Spleen (tissue), 7 donors: Measurements from ENCODE around the gene CEP164.

Experiments used
- POLR2A ChIP-seq, 3 donors: fragments of 450-650 bp; IDR thresholded peaks; one replicate each; pipeline ENCODE4 v1.5.1; 2017; ENCODE audit warnings: antibody characterized with exemption in 3 of 3, mild to moderate bottlenecking in 1 of 3
- TF ChIP-seq, protein P1 (sequence below), 11 experiments: fragments of 200-600 bp in 7 of 11; fragments of 450-650 bp in 4 of 11; sonication (generic) in 4 of 11; IDR thresholded peaks in 8 of 11; conservative IDR thresholded peaks in 3 of 11; 1 replicate in 7 of 11; 2 replicates in 4 of 11; pipeline versions ENCODE4 v1.4.0 to v1.8.0; 2016 to 2021; ENCODE audit warnings: antibody characterized with exemption in 11 of 11, inconsistent platforms in 4 of 11, mild to moderate bottlenecking in 1 of 11
- donor health status: DM: no; HTN: no; CAD: no; lungs with moderate emphysema.
- donor health status: DM: no; HTN: no; CAD: no.
- donor health status: DM: no; HTN: no; CAD: no.

DNA sequence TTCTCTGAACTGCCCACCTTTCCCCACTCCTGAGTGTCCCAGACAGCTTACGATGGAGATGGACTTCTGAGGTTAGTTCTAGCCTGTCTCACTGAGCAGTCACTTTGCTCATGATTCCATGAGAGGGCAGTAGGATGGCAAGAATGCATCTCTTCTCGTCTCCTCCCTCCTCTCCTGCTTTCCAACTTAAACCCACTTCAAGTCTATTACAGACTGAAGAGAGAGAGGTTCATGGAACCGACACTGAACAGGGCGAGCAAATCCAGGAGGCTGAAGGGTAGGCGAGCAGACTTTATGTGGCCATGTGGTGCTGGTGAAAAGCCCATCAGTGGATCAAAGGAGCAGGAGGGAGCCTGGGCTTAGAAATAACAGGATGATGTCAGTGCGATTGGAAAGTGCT is 38.6 kb downstream of the CEP164 start:
- TF ChIP-seq, protein P1, sequence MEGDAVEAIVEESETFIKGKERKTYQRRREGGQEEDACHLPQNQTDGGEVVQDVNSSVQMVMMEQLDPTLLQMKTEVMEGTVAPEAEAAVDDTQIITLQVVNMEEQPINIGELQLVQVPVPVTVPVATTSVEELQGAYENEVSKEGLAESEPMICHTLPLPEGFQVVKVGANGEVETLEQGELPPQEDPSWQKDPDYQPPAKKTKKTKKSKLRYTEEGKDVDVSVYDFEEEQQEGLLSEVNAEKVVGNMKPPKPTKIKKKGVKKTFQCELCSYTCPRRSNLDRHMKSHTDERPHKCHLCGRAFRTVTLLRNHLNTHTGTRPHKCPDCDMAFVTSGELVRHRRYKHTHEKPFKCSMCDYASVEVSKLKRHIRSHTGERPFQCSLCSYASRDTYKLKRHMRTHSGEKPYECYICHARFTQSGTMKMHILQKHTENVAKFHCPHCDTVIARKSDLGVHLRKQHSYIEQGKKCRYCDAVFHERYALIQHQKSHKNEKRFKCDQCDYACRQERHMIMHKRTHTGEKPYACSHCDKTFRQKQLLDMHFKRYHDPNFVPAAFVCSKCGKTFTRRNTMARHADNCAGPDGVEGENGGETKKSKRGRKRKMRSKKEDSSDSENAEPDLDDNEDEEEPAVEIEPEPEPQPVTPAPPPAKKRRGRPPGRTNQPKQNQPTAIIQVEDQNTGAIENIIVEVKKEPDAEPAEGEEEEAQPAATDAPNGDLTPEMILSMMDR (IDR thresholded peaks at IDR 0.05 in 8 of 11, conservative IDR thresholded peaks at IDR 0.05 in 3 of 11), result no peak
- no peak for TF ChIP-seq POLR2A (IDR thresholded peaks at IDR 0.05)
